Glutamatergic neuron (in vitro differentiated cells): ENCODE results near the gene LDLRAD1. TPM values are rescaled to one million over a fixed set of nuclear protein-coding genes. Genes with fewer than 3 reads are reported as not detected.
A peak's percentile ranks its signal among the peaks of the same experiment; 100 is the strongest.
"Not testable (repeated sequence)": the region's sequence is repeated elsewhere in the genome, so short reads cannot be mapped to it uniquely, and the experiment has no call there.

Source experiments
- DNase-seq: peaks from one replicate; pipeline ENCODE4 v3.0.0; 2022
- H3K27ac Mint-ChIP-seq: one replicate; pipeline ENCODE4 v1.8.0; 2020; ENCODE audit warnings: mild to moderate bottlenecking, mixed read lengths, inconsistent platforms; ENCODE audit not compliant: unreplicated experiment
- H3K27me3 Mint-ChIP-seq: one replicate; pipeline ENCODE4 v1.8.0; 2020; ENCODE audit warnings: mild to moderate bottlenecking, moderate library complexity, mixed read lengths, inconsistent platforms; ENCODE audit not compliant: unreplicated experiment
- H3K36me3 Mint-ChIP-seq: one replicate; pipeline ENCODE4 v1.8.0; 2020; ENCODE audit warnings: mild to moderate bottlenecking, mixed read lengths, inconsistent platforms; ENCODE audit not compliant: unreplicated experiment
- H3K4me1 Mint-ChIP-seq: one replicate; pipeline ENCODE4 v1.8.0; 2020; ENCODE audit warnings: mild to moderate bottlenecking, low read depth, mixed read lengths, inconsistent platforms; ENCODE audit not compliant: unreplicated experiment
- H3K4me3 Mint-ChIP-seq: one replicate; pipeline ENCODE4 v1.8.0; 2020; ENCODE audit warnings: mild to moderate bottlenecking, mixed read lengths, inconsistent platforms; ENCODE audit not compliant: unreplicated experiment
- H3K9me3 Mint-ChIP-seq: one replicate; pipeline ENCODE4 v1.8.0; 2020; ENCODE audit warnings: mild to moderate bottlenecking, moderate library complexity, mixed read lengths, inconsistent platforms; ENCODE audit not compliant: unreplicated experiment
- CTCF ChIP-seq: fragments of 200-600 bp; sonication (generic); IDR thresholded peaks from one replicate; pipeline ENCODE4 v1.5.0; 2021; ENCODE audit not compliant: partially characterized antibody, unreplicated experiment
- total RNA-seq: library from RNA; stranded (reverse); fragmentation: NEBNext Ultra II Directional; extraction: Animal tissue kit (Norgen Biotek cat#: 25700); gene quantifications from one replicate; pipeline ENCODE4 v1.2.1, GENCODE V29; 2021; ENCODE audit not compliant: unreplicated experiment

The LDLRAD1 gene
- total RNA-seq, 1 donor from 2014 or later: not detected

GRCh38 chr1:54002544-54003248 lies 15.3 kb downstream of the LDLRAD1 start:
- H3K9me3 Mint-ChIP-seq: peaks cover 5% of the 10 kb centered on the region
- H3K4me3 Mint-ChIP-seq: no peak overlapping the region
- H3K27ac Mint-ChIP-seq: no peak overlapping the region
- H3K36me3 Mint-ChIP-seq: peaks cover 5% of the 10 kb centered on the region
- no peaks in the 10 kb centered on the region for H3K27me3 Mint-ChIP-seq
- DNase-seq: no peak
- H3K4me1 Mint-ChIP-seq: no peaks in the 10 kb centered on the region
- no peak for TF ChIP-seq CTCF

GRCh38 chr1:54001591-54001990 lies 16.4 kb downstream of the LDLRAD1 start:
- Mint-ChIP-seq H3K36me3 (peaks cover 5% of the 10 kb centered on the region), H3K4me3 (no peak overlapping the region), H3K27ac (peak overlapping the region; percentile 22), H3K9me3 (peaks cover 5% of the 10 kb centered on the region), H3K4me1 (no peaks in the 10 kb centered on the region), H3K27me3 (no peaks in the 10 kb centered on the region)
- TF ChIP-seq CTCF: no peak
- DNase-seq: no peak

GRCh38 chr1:53999920-54000319 lies 18.1 kb downstream of the LDLRAD1 start:
- Mint-ChIP-seq H3K27me3 (no peaks in the 10 kb centered on the region), H3K4me3 (no peak overlapping the region), H3K27ac (no peak overlapping the region), H3K36me3 (peaks cover 5% of the 10 kb centered on the region), H3K9me3 (peaks cover 2% of the 10 kb centered on the region), H3K4me1 (no peaks in the 10 kb centered on the region)
- no peak for TF ChIP-seq CTCF
- DNase-seq: no peak

GRCh38 chr1:53998223-53998622 lies 19.8 kb downstream of the LDLRAD1 start:
- Mint-ChIP-seq H3K27ac (no peak overlapping the region), H3K9me3 (peaks cover 2% of the 10 kb centered on the region), H3K27me3 (no peaks in the 10 kb centered on the region), H3K4me3 (no peak overlapping the region), H3K4me1 (no peaks in the 10 kb centered on the region), H3K36me3 (peaks cover 5% of the 10 kb centered on the region)
- TF ChIP-seq CTCF: no peak
- no peak for DNase-seq

GRCh38 chr1:53995683-53996082 lies 22.3 kb downstream of the LDLRAD1 start:
- Mint-ChIP-seq H3K27ac (no peak overlapping the region), H3K4me3 (no peak overlapping the region), H3K27me3 (no peaks in the 10 kb centered on the region), H3K36me3 (no peaks in the 10 kb centered on the region), H3K4me1 (no peaks in the 10 kb centered on the region), H3K9me3 (no peaks in the 10 kb centered on the region)
- no peak for TF ChIP-seq CTCF
- DNase-seq: no peak

- H3K4me3 Mint-ChIP-seq, DNase-seq, H3K27me3 Mint-ChIP-seq, H3K27ac Mint-ChIP-seq, H3K36me3 Mint-ChIP-seq, H3K4me1 Mint-ChIP-seq, H3K9me3 Mint-ChIP-seq: not testable (repeated sequence)
Measured at GRCh38 chr1:53994516-53994915, 23.5 kb downstream of the LDLRAD1 start.
